ENCODE measurements around the gene SLC1A4. TPM values are rescaled to one million over a fixed set of nuclear protein-coding genes. Genes with fewer than 3 reads are reported as not detected.
A peak's percentile ranks its signal among the peaks of the same experiment; 100 is the strongest.

SLC1A4 gene
- polyA plus RNA-seq, 3 donors, result 3.2 to 4.5 (median 4.4) TPM

DNA sequence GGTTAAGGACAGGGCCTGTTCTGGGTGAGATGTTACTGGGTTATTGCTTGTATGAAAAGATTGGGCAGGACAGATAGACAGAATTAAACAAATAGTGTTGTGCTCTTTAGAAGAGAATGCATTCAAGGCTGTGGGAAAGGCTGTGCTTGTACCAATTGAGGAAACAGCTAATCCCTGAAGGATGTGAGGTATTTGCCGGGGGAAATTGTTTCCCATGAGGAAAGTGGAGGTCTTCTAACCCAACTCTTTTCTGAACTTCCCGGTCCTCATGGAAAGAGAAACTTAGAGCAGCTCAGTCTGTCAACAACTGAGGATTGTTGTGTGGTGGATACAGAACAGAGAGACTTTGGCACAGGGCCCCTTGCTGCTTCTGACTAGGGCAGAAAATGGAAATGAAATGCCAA is 9.5 kb downstream of the SLC1A4 start:
- Histone ChIP-seq H3K79me2 (ENCODE audit: insufficient read depth, low read length) (peaks cover 79% of the 10 kb centered on the region), H3K9me3 (replicated peaks in 1 of 2; ENCODE audit: control insufficient read depth in 1 of 2, insufficient read depth in 1 of 2, low read length in 2 of 2) (no peaks in the 10 kb centered on the region), H3K4me2 (replicated peaks; ENCODE audit: extremely low read depth, low read length, poor library complexity, severe bottlenecking) (no peak overlapping the region), H3K27ac (ENCODE audit: low read depth in 1 of 2, low read length in 2 of 2) (no peak overlapping the region), H4K20me1 (ENCODE audit: insufficient read depth, low read length) (no peaks in the 10 kb centered on the region), H2AFZ (ENCODE audit: insufficient read depth, low read depth, low read length, poor library complexity, severe bottlenecking) (no peak overlapping the region), H3K4me3 (replicated peaks in 1 of 3; ENCODE audit: low read depth in 2 of 3, low read length in 3 of 3) (no peak overlapping the region), H3K9ac (ENCODE audit: insufficient read depth, low read length, poor library complexity, severe bottlenecking) (no peak overlapping the region), H3K4me1 (ENCODE audit: control insufficient read depth in 1 of 2, insufficient read depth in 2 of 2, low read length in 2 of 2) (no peaks in the 10 kb centered on the region), H3K36me3 (replicated peaks in 1 of 2; ENCODE audit: control insufficient read depth in 1 of 2, insufficient read depth in 2 of 2, low read length in 2 of 2) (peaks cover 8 to 26% of the 10 kb centered on the region in 2 donors), H3K27me3 (ENCODE audit: control insufficient read depth in 2 of 2, insufficient read depth in 2 of 2, low read length in 2 of 2) (no peaks in the 10 kb centered on the region)
- H3K4me3 Mint-ChIP-seq, result no peak overlapping the region
- H3K36me3 Mint-ChIP-seq, result peaks cover 20 to 44% of the 10 kb centered on the region in 2 donors
- TF ChIP-seq, protein P1, sequence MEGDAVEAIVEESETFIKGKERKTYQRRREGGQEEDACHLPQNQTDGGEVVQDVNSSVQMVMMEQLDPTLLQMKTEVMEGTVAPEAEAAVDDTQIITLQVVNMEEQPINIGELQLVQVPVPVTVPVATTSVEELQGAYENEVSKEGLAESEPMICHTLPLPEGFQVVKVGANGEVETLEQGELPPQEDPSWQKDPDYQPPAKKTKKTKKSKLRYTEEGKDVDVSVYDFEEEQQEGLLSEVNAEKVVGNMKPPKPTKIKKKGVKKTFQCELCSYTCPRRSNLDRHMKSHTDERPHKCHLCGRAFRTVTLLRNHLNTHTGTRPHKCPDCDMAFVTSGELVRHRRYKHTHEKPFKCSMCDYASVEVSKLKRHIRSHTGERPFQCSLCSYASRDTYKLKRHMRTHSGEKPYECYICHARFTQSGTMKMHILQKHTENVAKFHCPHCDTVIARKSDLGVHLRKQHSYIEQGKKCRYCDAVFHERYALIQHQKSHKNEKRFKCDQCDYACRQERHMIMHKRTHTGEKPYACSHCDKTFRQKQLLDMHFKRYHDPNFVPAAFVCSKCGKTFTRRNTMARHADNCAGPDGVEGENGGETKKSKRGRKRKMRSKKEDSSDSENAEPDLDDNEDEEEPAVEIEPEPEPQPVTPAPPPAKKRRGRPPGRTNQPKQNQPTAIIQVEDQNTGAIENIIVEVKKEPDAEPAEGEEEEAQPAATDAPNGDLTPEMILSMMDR (IDR thresholded peaks at IDR 0.05), result no peak
- no CpG with 5 or more reads among the region's 2 CpGs for WGBS (ENCODE audit: insufficient coverage)
- intact Hi-C loops (cut with micrococcal nuclease), result no loop called here
- H3K9me3 Mint-ChIP-seq, result no peaks in the 10 kb centered on the region
- H3K4me1 Mint-ChIP-seq, result peaks cover 14% of the 10 kb centered on the region
- DNase-seq, result no peak
- no peaks in the 10 kb centered on the region for H3K27me3 Mint-ChIP-seq (ENCODE audit: low read depth in 3 of 3)
- peak overlapping the region in 3 of 7 donors; percentile 3 to 63 (median 35) for H3K27ac Mint-ChIP-seq

DNA sequence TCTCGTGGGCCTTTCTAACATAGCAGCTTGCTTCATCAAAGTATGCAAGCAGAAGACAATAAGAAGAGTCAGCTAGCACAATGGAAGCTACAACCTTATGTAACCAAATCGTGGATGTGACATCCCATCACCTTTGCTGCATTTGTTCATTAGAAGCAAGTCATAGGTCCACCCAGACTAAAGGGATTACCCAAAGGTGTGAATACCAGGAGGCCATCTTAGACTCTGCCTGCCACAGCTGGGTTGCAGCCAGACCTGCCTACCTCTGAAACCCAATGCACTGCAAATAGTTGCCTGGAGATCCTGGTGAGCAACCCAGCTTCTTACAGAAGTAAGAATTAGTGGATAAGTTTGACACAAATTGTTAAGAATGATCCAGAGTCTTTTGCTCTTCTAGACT is 10.6 kb downstream of the SLC1A4 start:
- H3K4me1 Mint-ChIP-seq, result peaks cover 9% of the 10 kb centered on the region
- no peaks in the 10 kb centered on the region for H3K27me3 Mint-ChIP-seq (ENCODE audit: low read depth in 3 of 3)
- H3K4me3 Mint-ChIP-seq, result no peak overlapping the region
- H3K27ac Mint-ChIP-seq, result no peak overlapping the region
- Histone ChIP-seq H3K79me2 (ENCODE audit: insufficient read depth, low read length) (peaks cover 68% of the 10 kb centered on the region), H2AFZ (ENCODE audit: insufficient read depth, low read depth, low read length, poor library complexity, severe bottlenecking) (no peak overlapping the region), H3K27me3 (ENCODE audit: control insufficient read depth in 2 of 2, insufficient read depth in 2 of 2, low read length in 2 of 2) (no peaks in the 10 kb centered on the region), H3K36me3 (replicated peaks in 1 of 2; ENCODE audit: control insufficient read depth in 1 of 2, insufficient read depth in 2 of 2, low read length in 2 of 2) (peaks cover 11 to 31% of the 10 kb centered on the region in 2 donors), H3K4me2 (replicated peaks; ENCODE audit: extremely low read depth, low read length, poor library complexity, severe bottlenecking) (no peak overlapping the region), H4K20me1 (ENCODE audit: insufficient read depth, low read length) (no peaks in the 10 kb centered on the region), H3K9ac (ENCODE audit: insufficient read depth, low read length, poor library complexity, severe bottlenecking) (no peak overlapping the region), H3K4me1 (ENCODE audit: control insufficient read depth in 1 of 2, insufficient read depth in 2 of 2, low read length in 2 of 2) (no peaks in the 10 kb centered on the region), H3K9me3 (replicated peaks in 1 of 2; ENCODE audit: control insufficient read depth in 1 of 2, insufficient read depth in 1 of 2, low read length in 2 of 2) (no peaks in the 10 kb centered on the region), H3K27ac (ENCODE audit: low read depth in 1 of 2, low read length in 2 of 2) (no peak overlapping the region), H3K4me3 (replicated peaks in 1 of 3; ENCODE audit: low read depth in 2 of 3, low read length in 3 of 3) (no peak overlapping the region)
- DNase-seq, result no peak
- peaks cover 23 to 40% of the 10 kb centered on the region in 2 donors for H3K36me3 Mint-ChIP-seq
- intact Hi-C loops (cut with micrococcal nuclease), result no loop called here
- TF ChIP-seq, protein P1 (IDR thresholded peaks at IDR 0.05), result no peak
- WGBS (ENCODE audit: insufficient coverage), result 100% methylated on average over 2 of the region's 2 CpGs
- no peaks in the 10 kb centered on the region for H3K9me3 Mint-ChIP-seq
